ENCODE measurements around the gene MUS81.

The MUS81 gene

GRCh38 chr11:65897020-65897471, 36.8 kb downstream of the MUS81 start:
- H3K4me1 ChIP-seq (ENCODE audit: insufficient read depth, poor library complexity, severe bottlenecking), result peaks cover 29% of the 10 kb centered on the region
- DNase-seq (ENCODE audit: low spot score) (no peak), ATAC-seq (ENCODE audit: low read depth) (no peak)
- peak overlapping the region; percentile 96 for H3K27ac ChIP-seq (ENCODE audit: poor library complexity, severe bottlenecking)
- no peak for TF ChIP-seq CTCF (IDR thresholded peaks at IDR 0.05; ENCODE audit: poor library complexity, severe bottlenecking)
- H3K27me3 ChIP-seq (ENCODE audit: insufficient read depth, poor library complexity, severe bottlenecking), result no peaks in the 10 kb centered on the region
- no peak overlapping the region for H3K4me3 ChIP-seq (ENCODE audit: severe bottlenecking)
- H3K9me3 ChIP-seq (ENCODE audit: severe bottlenecking), result no peaks in the 10 kb centered on the region
- peaks cover 61% of the 10 kb centered on the region for H3K36me3 ChIP-seq (ENCODE audit: low read depth)

GRCh38 chr11:65898656-65899355, 38.6 kb downstream of the MUS81 start:
- TF ChIP-seq CTCF (IDR thresholded peaks at IDR 0.05; ENCODE audit: poor library complexity, severe bottlenecking), result no peak
- Histone ChIP-seq H3K27me3 (ENCODE audit: insufficient read depth, poor library complexity, severe bottlenecking) (no peaks in the 10 kb centered on the region), H3K4me3 (ENCODE audit: severe bottlenecking) (peak overlapping the region; percentile 77), H3K9me3 (ENCODE audit: severe bottlenecking) (no peaks in the 10 kb centered on the region), H3K27ac (ENCODE audit: poor library complexity, severe bottlenecking) (peak overlapping the region; percentile 96), H3K4me1 (ENCODE audit: insufficient read depth, poor library complexity, severe bottlenecking) (peaks cover 47% of the 10 kb centered on the region), H3K36me3 (ENCODE audit: low read depth) (peaks cover 50% of the 10 kb centered on the region)
- no peak for ATAC-seq (ENCODE audit: low read depth)
- DNase-seq (ENCODE audit: low spot score), result no peak

GRCh38 chr11:65899356-65900124, 39.3 kb downstream of the MUS81 start:
- Histone ChIP-seq H3K27me3 (ENCODE audit: insufficient read depth, poor library complexity, severe bottlenecking) (no peaks in the 10 kb centered on the region), H3K9me3 (ENCODE audit: severe bottlenecking) (no peaks in the 10 kb centered on the region), H3K4me1 (ENCODE audit: insufficient read depth, poor library complexity, severe bottlenecking) (peaks cover 48% of the 10 kb centered on the region), H3K36me3 (ENCODE audit: low read depth) (peaks cover 43% of the 10 kb centered on the region), H3K27ac (ENCODE audit: poor library complexity, severe bottlenecking) (peak overlapping the region; percentile 96), H3K4me3 (ENCODE audit: severe bottlenecking) (peak overlapping the region; percentile 77)
- DNase-seq (ENCODE audit: low spot score) (peak; percentile 87), ATAC-seq (ENCODE audit: low read depth) (peak; percentile 48)
- TF ChIP-seq CTCF (IDR thresholded peaks at IDR 0.05; ENCODE audit: poor library complexity, severe bottlenecking), result peak; percentile 20

- Histone ChIP-seq H3K36me3 (ENCODE audit: low read depth) (peaks cover 36% of the 10 kb centered on the region), H3K27me3 (ENCODE audit: insufficient read depth, poor library complexity, severe bottlenecking) (no peaks in the 10 kb centered on the region), H3K9me3 (ENCODE audit: severe bottlenecking) (no peaks in the 10 kb centered on the region), H3K27ac (ENCODE audit: poor library complexity, severe bottlenecking) (peak within 1 kb of the TSS; percentile 96), H3K4me1 (ENCODE audit: insufficient read depth, poor library complexity, severe bottlenecking) (peaks cover 48% of the 10 kb centered on the region), H3K4me3 (ENCODE audit: severe bottlenecking) (peak within 1 kb of the TSS; percentile 77)
- no peak for TF ChIP-seq CTCF (IDR thresholded peaks at IDR 0.05; ENCODE audit: poor library complexity, severe bottlenecking)
- ATAC-seq (ENCODE audit: low read depth) (peak; percentile 83), DNase-seq (ENCODE audit: low spot score) (peak; percentile 99)
Observed at GRCh38 chr11:65900125-65900898, 40.1 kb downstream of the MUS81 start, which contains the start of gene FOSL1. TSS of gene FOSL1 (minus strand) at chr11:65900388. CDS start at chr11:65900339, 49 bp downstream.
